ENCODE measurements around the gene OPA3.
"Not testable (repeated sequence)": the region's sequence is repeated elsewhere in the genome, so short reads cannot be mapped to it uniquely, and the experiment has no call there.

Gene OPA3

GRCh38 chr19:45522010-45522941 lies 62.3 kb downstream of the OPA3 start:
- DNase-seq (ENCODE audit: low read depth in 2 of 2, low spot score in 1 of 2) = no peak

GRCh38 chr19:45518469-45518826 lies 66.2 kb downstream of the OPA3 start:
- no peak for DNase-seq (ENCODE audit: low read depth in 2 of 2, low spot score in 1 of 2)

GRCh38 chr19:45517641-45518468 lies 66.7 kb downstream of the OPA3 start:
- no peak for DNase-seq (ENCODE audit: low read depth in 2 of 2, low spot score in 1 of 2)

DNA sequence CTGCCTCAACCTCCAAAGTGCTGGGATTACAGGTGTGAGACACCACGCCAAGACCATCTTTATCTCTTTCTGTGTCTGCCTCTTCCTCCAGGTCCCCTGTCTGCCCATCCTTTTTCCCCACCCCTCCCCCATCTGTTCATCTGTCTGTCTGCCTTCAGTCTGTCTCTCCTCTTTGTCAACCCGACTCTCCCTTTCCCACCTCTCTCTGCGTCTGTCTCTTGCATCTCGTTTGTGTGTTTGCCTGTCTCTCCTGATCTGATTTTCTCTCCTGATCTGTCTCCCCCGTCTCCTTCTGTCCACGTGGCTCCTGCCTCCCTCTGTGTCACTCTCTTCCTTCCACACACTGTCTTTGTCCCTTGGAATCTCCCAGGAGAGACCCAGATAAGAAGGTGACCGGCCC lies 67.4 kb downstream of the OPA3 start:
- DNase-seq (ENCODE audit: low read depth in 2 of 2, low spot score in 1 of 2) = no peak

DNA sequence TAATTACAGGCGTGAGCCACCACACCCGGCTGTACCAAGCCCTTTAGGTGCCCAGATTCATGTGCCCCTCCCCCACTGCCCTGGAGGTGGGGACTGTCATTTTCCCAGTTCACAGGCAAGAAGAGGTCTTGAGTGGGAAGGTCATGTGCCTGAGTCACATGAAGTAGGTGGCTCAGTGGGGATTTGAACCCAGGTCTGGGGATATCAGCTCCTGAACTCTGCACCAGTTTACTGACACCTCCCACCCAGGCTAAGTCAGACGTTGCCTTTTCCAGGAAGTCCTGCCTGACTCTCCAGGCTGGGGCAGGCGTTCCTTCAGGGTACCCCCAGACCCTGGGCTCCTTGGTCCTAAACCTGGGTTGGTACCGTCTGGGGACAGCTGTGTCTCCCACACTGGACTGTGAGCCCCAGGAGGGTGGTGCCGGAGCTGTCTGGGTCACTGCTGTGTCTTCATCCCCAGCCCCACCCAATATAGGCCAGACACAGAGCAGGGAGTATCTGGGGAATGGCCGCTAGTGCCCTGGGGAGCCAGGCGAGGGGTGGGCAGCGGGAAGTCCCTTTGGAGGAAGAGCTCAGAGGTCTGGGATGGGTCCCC lies 68.7 kb downstream of the OPA3 start:
- DNase-seq (ENCODE audit: low read depth in 2 of 2, low spot score in 1 of 2) = no peak

DNA sequence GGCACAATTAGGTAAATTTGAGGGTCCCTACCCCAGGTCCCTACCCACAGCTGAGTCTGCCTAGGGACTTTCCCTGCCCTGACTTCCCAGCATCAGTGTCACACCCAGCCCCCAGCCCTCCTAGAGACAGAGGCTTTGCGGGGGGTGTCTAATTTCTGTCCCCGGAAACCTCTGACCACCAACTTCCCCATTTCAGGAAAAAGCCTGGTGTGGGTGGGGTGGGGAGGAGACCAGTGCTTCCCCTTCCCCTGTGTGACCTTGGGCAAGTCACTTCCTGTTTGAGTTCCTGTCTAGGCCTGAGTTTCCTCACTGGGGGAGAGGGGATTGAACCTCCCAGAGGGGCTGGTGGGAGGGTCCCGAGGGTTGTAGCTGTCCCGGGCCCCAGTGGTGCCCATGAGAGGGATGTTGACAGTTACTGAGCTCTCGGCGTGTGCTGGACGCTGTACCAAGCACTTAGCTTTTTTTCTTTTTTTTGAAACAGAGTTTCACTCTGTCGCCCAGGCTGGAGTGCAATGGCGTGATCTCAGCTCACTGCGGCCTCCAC lies 69.4 kb downstream of the OPA3 start:
- no peak for DNase-seq (ENCODE audit: low read depth in 2 of 2, low spot score in 1 of 2)

DNA sequence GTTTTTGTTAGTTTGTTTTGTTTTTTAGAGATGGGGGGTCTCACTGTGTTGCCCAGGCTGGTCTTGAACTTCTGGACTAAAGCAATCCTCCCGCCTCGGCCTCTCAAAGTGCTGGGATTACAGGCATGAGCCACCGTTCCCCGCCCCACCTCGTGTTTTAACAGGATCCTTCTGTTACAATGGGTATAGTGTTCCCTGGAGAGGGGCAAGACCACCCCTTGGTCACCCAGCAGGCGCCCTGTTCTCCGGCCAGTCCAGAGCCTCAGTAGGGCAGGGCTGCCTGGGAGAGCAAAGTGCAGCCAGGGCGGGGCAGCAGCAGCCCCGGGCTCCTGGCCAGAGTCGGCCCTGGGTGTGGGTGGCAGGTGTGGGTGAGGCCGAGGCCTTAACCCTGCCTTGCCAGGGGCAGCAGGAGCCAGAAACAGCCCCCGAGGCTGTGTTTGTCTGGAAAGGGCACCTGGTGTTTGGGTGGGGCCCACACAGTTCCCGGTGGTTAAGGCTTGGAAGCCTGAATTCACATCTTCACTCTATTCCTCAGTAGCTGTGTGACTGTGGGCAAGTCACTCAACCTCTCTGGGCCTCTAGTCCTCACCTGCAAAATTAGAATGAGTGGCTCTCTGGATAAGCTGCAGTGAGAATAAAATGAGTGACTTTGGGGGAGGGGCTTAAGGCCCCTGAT lies 70.1 kb downstream of the OPA3 start:
- no peak for DNase-seq (ENCODE audit: low read depth in 2 of 2, low spot score in 1 of 2)

DNA sequence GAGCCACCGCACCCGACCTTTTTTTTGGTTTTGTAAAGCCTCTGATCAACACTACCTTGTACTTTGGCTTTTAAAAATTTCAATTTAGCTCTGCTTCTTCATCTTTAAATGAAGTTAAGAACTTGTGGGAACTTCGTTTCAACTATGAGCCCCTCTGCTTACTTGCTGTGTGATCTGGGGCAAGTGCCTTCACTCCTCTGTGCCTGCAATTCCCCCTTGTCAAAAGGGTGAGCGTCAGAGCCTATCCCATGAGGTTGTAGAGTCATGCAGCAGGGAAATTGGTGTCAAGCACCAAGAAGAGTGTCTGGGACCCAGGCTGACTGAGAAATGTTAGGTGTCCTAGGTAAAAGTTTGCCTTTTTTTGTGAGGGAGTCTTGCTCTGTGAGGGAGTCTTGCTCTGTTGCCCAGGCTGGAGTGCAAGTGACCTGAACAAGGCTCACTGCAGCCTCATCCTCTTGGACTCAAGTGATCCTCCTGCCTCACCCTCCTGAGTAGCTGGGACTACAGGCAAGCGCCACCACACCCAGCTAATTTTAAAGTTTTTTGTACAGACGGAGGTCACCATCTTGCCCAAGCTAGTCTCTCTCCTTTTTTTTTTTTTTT lies 71.6 kb downstream of the OPA3 start:
- DNase-seq (ENCODE audit: low read depth in 2 of 2, low spot score in 1 of 2) = no peak

DNA sequence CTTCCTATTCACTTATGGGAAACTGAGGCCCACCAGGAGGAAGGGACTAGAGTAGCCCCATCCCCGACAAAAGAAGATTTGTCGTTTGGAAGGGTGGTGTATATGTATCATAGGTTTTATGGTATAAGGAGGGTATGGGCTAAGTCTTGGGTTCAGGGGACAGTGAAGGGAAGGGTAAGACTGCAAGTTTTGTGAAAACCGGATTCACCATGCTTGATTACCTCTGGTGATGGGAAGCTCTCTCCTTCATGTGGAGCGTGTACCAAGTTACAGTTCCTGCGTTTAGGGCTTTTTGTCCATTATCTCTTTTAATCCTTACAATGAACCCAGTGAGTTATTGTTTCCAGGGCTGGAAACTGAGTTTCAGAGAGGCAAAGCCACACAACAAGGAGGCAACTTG lies 73.5 kb downstream of the OPA3 start:
- DNase-seq (ENCODE audit: low read depth in 2 of 2, low spot score in 1 of 2) = no peak

DNA sequence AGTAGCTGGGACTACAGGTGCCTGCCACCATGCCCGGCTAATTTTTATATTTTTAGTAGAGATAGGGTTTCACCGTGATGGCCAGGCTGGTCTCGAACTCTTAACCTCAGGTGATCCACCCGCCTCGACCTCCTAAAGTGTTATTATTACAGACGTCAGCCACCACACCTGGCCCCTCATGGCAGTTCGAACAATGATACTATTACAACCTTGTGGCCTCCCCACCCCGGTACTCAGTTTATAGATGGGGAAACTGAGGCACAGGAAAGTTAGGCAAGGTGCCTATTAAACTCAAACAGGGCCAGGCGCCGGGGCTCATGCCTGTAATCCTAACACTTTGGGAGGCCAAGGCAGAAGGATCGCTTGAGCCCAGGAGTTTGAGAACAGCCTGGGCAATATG lies 74.2 kb downstream of the OPA3 start:
- DNase-seq (ENCODE audit: low read depth in 2 of 2, low spot score in 1 of 2) = not testable (repeated sequence)

GRCh38 chr19:45509692-45510015 lies 74.9 kb downstream of the OPA3 start:
- DNase-seq (ENCODE audit: low read depth in 2 of 2, low spot score in 1 of 2) = no peak

- no peak for DNase-seq (ENCODE audit: low read depth in 2 of 2, low spot score in 1 of 2)
These were observed 75.5 kb downstream of the OPA3 start for GRCh38 chr19:45508861-45509691.

DNA sequence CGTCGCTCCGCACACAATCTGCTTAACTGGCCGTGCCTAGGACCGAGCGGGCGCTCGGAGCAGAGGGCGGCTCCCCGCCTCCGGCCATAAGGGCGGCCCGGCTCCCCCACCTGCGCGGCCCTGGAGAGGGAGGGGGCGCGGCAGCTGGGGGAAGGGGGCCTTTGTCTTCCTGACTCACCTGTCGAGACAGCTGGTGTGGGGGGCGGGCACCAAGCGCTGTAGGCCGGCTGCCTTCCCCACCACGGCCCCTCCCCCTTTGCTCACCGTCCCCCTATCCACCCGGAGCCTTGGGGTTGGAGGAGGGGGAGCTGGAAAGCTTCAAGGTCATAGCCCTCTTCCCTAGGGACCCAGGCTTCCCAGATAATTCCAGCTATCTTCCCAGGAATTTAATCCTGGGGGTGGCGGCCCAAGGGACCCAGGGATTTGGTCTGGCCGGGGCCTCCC lies 76.2 kb downstream of the OPA3 start:
- no peak for DNase-seq (ENCODE audit: low read depth in 2 of 2, low spot score in 1 of 2)

DNA sequence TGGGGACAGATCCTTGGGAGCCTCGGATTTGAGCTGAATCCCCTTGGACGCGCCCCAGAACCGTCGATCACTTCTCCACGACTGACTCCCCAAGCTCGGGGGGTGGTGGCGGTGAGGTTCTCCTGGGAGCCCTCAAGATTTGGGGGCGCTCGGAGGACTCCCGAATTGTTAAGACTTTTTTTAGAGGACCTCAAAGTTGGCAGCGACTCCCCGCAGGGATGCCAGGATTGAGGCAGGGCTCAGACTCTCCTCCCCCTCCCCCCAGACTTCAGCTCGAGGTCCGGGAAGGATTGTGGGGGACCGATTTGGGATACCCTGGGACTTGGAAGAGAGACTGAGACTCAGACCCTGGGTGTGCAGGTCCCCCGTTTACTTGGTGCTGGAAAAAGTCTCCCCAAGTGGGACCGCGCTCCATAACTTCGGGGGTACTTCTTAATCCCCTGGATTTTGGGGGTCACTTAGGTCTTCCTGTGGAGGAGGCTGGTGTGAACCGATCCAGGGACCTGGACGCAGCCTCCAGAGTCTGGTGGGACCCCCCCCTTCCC lies 76.7 kb downstream of the OPA3 start:
- DNase-seq (ENCODE audit: low read depth in 2 of 2, low spot score in 1 of 2) = no peak

- peak; percentile 75 to 85 for DNase-seq (ENCODE audit: low read depth in 2 of 2, low spot score in 1 of 2)
These were observed 77.4 kb downstream of the OPA3 start, which contains the start of gene VASP for GRCh38 chr19:45506989-45507871. Gene VASP (plus strand): TSS chr19:45507479. CDS start chr19:45507772, 293 bp downstream.

DNA sequence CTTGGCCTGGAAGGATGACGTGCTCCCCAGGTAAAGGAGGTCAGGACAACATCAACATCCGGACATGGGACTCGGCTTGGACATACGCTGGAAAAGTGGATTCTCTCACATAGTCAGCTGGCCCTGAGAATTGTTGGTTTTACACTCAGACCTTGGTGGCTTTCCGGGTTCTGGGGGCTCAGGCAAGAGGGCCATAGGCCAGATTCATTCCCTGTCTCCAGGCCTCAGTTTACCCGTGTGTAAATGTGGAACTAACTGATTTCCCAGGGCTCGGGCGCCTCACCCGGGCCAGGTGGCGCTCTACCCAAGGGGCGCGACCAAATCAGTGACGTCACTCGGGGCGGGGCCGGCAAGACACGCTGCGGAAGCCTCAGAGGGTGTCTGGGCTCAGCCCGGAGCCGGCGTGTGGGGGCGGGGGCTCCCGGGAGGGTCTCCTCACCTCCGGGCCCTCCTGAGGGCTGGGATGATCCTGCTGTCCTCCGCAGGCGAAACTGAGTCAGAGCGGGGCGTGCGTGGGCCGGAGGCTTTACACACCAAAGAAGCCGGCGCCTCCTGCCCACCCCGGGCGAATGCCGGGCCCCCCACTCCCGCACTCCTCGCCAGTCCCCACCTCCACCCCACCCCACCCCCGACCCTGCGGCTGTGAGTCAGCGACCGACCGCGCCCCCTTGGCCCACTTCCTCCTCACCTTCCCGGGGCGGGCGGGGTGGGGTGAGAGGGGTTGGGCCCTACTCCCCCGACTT lies 78.2 kb downstream of the OPA3 start:
- DNase-seq (ENCODE audit: low read depth in 2 of 2, low spot score in 1 of 2) = peak; percentile 96 to 99

GRCh38 chr19:45505996-45506245 lies 78.7 kb downstream of the OPA3 start:
- DNase-seq (ENCODE audit: low read depth in 2 of 2, low spot score in 1 of 2) = no peak
